HG03025 (cell line): ENCODE measurements around the gene FBXL15.

Experiments used
- ATAC-seq: cut with Tn5 transposase; IDR thresholded peaks from one replicate; pipeline ENCODE4 v1.9.1; 2021; ENCODE audit warnings: mild to moderate bottlenecking, moderate library complexity; ENCODE audit not compliant: unreplicated experiment, low FRiP score

Gene FBXL15

GRCh38 chr10:102424916-102425315 lies 4.3 kb downstream of the FBXL15 start:
- no peak for ATAC-seq

DNA sequence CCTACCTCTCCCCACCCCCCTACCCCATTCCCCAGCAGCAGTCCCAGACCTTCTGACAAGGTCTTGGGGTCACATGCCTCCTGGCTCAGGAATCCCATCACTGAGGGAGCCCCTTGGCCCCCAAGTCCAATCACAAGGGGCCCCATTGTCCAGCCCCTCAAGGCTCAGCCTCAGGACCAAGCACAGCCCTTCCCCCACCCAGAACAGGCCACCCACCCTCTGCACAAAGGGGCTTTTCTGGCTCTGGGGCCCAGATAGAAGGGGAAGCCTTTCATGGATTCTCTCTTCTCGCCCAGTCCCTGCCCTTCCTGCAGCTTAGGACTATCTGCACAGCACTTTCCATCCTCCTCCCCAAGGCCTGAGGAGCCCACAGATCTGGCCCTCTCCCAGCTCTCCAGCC lies 4.8 kb downstream of the FBXL15 start:
- ATAC-seq, result no peak

- no peak for ATAC-seq
Observed at GRCh38 chr10:102426803-102427287, 6.2 kb downstream of the FBXL15 start.

DNA sequence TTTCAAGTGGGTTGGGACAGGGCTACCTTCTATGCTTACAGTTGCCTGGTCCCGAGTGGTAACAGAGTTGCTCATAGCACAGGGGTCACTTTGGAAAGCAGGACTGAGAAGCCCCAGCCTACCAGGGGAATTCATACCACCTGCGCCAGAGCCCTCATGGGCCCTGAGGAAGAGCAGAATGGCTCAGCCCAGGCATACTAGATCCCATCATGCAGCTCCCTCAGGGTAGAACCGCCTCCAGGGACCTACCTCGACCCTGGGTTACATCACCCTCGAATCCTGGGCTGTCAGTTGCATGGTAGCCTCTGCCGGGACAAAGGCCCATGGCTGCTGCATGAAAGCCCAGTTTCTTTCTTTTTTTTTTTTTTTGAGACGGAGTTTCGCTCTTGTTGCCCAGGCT lies 8.8 kb downstream of the FBXL15 start:
- no peak for ATAC-seq

GRCh38 chr10:102431452-102432124 lies 11.0 kb downstream of the FBXL15 start:
- ATAC-seq, result no peak

GRCh38 chr10:102432162-102432950 lies 11.7 kb downstream of the FBXL15 start, which contains the start of gene CUEDC2:
CUEDC2 (minus strand) TSS chr10:102432574; CDS start chr10:102425188, 7,386 bp downstream.
- ATAC-seq, result peak; percentile 81

GRCh38 chr10:102433619-102434046 lies 13.0 kb downstream of the FBXL15 start:
- ATAC-seq, result no peak

- no peak for ATAC-seq
Observed at GRCh38 chr10:102434394-102435132, 13.9 kb downstream of the FBXL15 start.

DNA sequence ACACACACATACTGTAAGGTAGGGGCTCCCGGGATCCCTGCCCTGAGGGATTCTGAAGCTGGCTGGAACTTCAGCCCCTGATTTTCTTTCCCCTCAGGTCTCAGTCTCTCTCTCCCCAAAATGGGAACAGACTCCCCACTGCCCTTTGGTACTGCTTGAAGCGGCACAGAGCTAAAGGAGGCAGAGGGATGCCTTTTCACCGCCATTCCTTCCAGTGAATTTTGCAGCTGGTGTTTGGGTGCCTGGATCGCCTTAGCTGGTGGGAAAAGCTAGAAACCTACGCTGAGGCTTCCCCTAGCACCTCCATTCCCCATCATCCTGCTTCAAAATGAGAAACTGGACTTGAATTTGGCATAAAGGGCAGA lies 14.5 kb downstream of the FBXL15 start:
- no peak for ATAC-seq

DNA sequence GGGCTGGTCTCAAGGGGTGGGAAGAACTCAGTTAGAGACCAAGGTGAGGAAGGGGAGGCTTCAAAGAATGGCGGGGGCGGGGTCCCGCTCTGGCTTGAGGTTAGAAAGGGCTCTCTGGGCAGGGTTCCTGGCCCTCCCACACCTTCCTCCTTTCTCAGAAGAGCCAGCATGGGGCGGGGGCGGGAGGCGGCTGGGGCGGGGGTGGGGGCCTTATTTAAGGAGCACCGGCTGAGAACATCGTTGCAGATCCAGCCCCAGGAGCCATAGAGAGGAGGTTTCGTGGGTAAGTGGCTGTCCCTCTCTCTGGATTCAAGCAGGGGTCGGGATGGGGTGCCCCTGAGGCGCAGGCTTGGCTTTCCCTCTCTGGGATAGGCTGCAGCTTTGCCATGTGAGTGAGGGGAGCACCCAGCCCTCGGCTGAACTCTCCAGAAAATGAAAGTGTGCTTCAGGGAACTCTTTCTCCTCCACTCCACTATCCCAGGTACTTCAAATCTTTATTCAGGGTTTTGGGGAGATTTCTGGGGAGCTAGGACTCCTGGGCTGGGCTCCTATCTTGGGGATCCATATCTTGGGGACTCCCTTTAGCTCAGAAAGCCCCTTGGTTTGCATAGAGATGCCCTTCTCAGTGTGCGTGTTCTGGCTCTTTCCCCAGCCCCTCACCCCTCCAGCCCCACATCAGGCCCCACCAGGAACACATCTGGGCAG lies 15.0 kb downstream of the FBXL15 start:
- no peak for ATAC-seq

GRCh38 chr10:102436312-102436711 lies 15.7 kb downstream of the FBXL15 start:
- no peak for ATAC-seq

DNA sequence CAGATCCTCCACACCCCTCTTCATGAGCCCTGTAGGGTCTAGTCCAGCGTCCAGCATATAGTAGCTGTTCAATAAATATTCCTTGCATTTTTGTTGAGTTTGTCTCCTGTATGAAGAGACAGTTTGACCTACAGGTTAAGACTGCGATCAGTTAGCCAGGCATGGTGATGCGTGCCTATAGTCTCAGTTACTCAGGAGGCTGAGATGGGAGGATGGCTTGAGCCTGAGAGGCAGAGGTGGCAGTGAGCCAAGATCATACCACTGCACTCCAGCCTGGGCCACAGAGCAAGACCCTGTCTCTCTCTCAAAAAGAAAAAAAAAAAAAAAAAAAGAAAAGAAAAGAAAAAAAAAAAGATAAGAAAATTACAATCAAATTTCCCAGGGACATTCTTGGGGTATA lies 16.9 kb downstream of the FBXL15 start:
- ATAC-seq, result no peak

- no peak for ATAC-seq
Observed at GRCh38 chr10:102438374-102438773, 17.7 kb downstream of the FBXL15 start.

- no peak for ATAC-seq
Observed at GRCh38 chr10:102444851-102445250, 24.2 kb downstream of the FBXL15 start.

DNA sequence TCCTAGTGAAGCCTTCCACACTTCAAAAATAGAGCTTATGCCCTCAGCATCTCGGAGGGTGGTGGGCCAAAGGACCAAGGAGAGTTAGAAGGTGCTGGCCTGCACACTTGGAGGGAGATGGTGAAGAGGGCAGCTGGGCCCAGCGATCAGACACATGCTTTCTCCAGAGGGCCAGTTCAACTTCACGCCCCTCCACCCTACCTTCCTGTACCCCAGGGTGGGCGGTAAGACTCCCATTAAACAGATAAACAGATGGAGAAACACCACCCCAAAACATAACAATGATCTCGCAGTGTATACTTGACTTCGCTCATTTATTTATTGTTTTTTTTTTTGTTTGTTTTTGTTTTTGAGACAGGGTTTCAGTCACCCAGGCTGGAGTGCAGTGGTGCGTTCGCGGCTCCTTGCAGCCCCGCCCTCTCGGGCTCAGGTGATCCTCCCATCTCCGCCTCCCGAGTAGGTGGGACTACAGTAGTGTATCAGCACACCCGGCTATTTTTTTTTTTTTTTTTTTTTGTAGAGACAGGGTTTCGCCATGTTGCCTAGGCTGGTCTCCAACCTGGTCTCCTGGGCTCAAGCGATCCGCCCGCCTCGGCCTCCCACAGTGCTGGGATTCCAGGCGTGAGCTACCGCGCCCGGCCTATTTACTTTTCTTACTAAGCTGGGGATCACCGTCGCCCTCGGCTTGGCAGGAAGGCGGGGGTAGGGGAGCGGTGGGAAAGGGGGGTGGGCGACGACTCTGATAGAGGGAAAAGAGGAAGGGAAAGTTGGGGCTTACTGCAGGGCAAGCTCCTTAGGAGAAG lies 28.9 kb downstream of the FBXL15 start:
- ATAC-seq, result peak; percentile 41

DNA sequence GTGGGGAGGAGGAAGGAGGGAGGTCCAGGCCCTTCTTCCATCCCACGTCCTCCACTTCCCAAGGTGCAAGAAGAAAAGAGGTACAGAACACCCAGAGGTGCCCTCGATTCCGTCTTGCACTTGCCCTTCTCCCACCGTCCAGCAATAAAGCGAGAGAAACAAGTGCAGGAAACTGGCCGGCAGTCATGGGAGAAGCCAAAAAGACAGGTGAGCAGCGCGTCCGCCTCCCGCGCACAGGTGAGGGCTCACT lies 29.4 kb downstream of the FBXL15 start:
- ATAC-seq, result no peak

DNA sequence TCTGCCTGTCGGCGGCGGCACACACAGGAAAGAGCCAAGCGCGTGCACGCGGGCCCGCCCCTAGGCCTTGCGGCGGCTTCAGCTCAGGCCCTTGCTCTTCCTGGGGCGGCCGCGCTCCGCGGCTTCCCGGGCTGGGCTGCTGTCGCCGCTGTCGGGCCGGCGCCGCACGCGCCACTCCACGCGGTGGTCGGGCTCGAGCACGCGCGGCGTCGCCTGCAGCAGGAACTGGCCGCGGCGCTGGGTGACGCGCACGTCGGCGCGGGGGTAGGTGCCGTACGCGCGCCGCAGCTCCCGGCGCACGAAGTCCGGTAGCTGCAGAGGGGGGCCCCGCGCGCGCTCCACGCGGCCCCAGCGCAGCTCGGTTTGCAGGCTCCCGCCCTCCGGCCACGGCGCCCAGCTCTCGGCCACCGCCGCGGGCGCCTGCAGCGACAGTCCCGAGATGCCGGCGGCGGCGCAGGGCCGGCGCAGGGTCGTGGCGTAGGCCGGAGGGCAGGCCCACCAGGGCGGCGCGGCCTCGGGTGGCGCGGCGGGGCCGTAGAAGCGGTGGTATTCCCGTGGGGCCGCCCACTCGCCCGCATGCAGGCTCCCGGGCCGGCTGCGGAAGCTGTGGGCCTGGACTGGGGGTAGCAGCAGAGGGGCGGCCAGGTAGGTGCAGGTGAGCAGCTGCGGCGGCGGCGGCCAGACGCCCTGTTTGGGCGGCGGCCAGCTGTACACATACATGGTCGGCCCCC lies 29.9 kb downstream of the FBXL15 start:
- peak; percentile 62 for ATAC-seq

DNA sequence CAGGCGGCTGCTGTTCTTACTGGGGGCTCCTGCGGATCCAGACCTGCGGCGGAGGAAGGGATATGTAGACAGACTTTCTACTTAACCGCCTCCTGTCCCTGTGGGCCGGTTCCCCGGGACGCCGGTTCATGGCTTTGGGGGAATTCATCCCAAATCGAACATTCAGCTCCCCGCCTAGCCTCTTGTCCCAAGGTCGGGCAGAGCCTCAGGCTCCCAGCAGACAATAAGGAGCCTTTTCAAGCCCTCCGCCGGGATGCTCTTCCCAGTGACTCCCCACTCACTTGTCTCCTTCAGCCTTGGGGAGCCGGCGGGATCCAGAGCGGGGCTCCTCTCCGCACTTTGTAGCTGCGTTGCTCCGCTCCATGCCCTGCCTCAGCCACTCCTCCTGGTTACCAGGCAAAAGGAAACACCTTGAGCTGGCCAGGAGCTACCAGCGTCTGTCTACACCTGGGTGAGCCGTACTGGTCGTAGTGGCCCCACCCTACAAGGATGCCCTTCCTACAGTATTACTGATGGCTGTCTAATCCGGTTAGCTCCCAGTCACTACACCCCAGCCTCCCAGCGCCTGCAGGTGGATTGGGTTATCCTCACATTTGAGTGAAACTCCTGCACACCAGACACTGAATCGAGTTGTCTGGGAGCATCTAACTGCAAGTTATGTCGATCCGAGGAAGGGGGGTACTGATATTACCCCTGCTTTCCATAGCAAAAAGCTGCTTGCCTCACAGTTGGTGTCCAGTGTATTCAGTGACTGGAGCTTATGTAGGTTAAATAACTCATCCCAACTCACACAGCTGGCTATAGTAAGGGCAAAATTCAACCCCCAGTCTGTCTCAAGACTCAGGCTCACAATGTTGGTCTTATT lies 30.7 kb downstream of the FBXL15 start, which contains the start of gene C10orf95:
C10orf95 (minus strand) TSS at position 439 of the 865 bp plus-strand sequence. CDS start 450 bp downstream, outside the sequence.
- ATAC-seq, result peak; percentile 7
